ENCODE measurements around the gene CDK19.

Gene CDK19

DNA sequence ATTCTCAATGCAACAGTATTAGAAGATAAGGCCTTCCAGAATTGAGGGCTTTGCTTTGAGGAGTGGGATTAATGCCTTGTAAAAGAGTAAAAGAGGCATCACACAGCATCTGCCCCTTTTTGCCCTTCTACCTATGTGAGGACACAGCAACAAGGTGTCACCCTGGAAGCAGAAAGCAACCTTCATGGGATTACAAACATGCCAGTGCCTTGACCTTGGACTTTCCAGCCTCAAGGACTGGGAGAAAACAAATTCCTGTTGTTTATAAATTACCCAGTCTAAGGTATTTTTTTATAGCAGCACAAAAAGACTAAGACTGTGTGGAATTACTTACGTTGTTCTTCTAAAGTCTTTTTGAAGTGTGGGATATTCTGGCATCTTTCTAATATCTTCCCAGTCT lies 188.8 kb downstream of the CDK19 start:
- Mint-ChIP-seq H3K4me3 (no peak overlapping the region), H3K36me3 (peaks cover 46% of the 10 kb centered on the region), H3K9me3 (no peaks in the 10 kb centered on the region), H3K27ac (no peak overlapping the region), H3K27me3 (no peaks in the 10 kb centered on the region), H3K4me1 (no peaks in the 10 kb centered on the region)
- ATAC-seq = no peak

DNA sequence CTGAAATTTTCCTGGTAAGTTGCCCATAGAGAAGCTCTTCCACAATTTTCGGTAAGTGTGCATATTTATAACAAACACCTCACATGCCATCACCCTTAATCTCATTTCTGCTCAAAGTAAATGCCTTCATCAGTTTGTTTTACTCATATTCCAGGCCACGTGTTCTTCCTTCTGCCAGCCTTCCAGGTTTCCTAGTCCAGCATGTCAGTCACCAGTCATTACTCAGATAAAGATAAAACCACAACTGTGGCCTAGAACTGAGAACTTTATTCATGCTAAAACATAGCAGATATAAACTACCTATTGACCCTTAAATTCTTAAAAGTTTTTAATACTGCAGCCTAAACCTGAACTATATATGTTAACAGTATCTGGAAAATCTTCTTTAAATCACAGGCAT lies 189.4 kb downstream of the CDK19 start:
- no peak overlapping the region for H3K4me3 Mint-ChIP-seq
- H3K36me3 Mint-ChIP-seq = peaks cover 52% of the 10 kb centered on the region
- ATAC-seq = no peak
- no peak overlapping the region for H3K27ac Mint-ChIP-seq
- no peaks in the 10 kb centered on the region for H3K27me3 Mint-ChIP-seq
- no peaks in the 10 kb centered on the region for H3K9me3 Mint-ChIP-seq
- H3K4me1 Mint-ChIP-seq = no peaks in the 10 kb centered on the region

DNA sequence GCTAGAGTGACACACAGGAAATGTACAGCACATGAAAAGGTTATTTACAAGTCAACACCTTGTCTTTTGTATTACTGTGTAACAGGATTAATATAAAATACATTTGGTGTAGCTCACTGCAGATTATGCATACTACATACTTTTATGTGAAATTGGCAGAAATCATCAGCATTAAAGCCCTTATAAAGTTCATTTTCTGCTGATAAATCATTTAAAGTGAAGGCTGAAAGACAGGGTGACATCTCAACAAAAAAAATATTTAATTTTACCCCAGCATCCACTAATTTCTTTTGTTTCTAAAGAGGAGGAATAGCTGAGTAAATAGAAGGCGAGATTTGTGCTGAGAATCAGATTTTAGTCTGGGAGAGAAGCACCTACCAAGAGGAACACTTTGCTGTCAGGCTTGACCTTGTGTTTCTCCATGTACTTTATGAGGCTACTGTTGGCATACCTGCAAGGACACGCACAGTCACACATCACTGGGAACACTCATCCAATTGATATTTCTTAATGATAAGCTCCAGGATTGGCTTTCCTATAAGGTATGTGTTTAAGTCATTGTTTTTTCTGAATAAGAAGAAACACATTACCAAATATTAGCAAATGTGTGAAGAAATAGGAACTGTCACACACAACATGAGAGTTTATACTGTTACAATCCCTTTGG lies 192.2 kb downstream of the CDK19 start:
- H3K36me3 Mint-ChIP-seq = peaks cover 65% of the 10 kb centered on the region

DNA sequence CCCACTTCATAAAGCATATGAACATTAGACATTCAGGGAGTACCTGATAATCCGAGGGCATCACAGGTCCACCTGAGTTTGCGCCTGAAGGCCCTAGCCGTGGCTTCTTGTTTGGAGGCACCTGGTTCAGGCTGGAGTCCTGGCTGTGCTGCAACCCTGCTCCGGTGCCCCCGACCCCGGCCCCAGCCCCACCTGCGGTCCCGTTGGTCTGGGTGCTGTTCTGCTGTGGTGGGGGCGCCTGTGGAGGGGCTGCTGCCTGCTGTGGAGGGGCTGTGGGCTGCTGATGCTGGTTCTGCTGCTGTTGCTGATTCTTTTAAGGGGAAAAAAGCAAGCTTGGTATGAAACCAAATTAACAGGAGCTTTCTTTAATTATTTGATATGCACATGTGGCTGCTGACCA lies 194.2 kb downstream of the CDK19 start:
- H3K9me3 Mint-ChIP-seq = no peaks in the 10 kb centered on the region
- H3K4me3 Mint-ChIP-seq = no peak overlapping the region
- peaks cover 74% of the 10 kb centered on the region for H3K36me3 Mint-ChIP-seq

More for the DNA sequence above, 192.2 kb downstream of the CDK19 start:
- Mint-ChIP-seq H3K4me3 (no peak overlapping the region), H3K4me1 (peaks cover 24% of the 10 kb centered on the region), H3K27me3 (no peaks in the 10 kb centered on the region), H3K9me3 (no peaks in the 10 kb centered on the region), H3K27ac (no peak overlapping the region)
- no peak for ATAC-seq

DNA sequence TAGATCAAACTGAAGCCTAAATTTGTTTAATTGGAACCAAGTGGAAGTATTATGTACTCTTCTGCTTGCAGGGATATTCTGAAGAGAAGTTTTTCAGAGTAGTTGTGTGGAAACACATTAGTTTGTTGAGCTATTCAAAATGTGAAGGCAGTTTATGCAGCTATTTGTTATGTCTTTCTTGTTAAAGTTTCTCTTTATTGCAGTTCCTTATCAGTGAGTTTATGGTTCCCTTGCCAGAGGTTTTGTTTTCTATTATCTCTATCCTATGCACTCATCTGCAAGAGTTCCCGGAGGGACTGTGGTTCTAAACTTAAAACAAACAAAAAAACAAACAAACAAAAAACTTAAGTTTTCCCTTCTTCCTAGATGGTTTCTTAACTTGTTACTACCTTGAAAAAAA lies 195.2 kb downstream of the CDK19 start:
- Mint-ChIP-seq H3K27me3 (no peaks in the 10 kb centered on the region), H3K9me3 (no peaks in the 10 kb centered on the region), H3K36me3 (peaks cover 66% of the 10 kb centered on the region), H3K27ac (peak overlapping the region; percentile 84), H3K4me1 (peaks cover 35% of the 10 kb centered on the region), H3K4me3 (no peak overlapping the region)
- no peak for ATAC-seq

More for the DNA sequence above, 194.2 kb downstream of the CDK19 start:
- H3K4me1 Mint-ChIP-seq = peaks cover 35% of the 10 kb centered on the region
- ATAC-seq = no peak
- peak overlapping the region; percentile 84 for H3K27ac Mint-ChIP-seq
- no peaks in the 10 kb centered on the region for H3K27me3 Mint-ChIP-seq

DNA sequence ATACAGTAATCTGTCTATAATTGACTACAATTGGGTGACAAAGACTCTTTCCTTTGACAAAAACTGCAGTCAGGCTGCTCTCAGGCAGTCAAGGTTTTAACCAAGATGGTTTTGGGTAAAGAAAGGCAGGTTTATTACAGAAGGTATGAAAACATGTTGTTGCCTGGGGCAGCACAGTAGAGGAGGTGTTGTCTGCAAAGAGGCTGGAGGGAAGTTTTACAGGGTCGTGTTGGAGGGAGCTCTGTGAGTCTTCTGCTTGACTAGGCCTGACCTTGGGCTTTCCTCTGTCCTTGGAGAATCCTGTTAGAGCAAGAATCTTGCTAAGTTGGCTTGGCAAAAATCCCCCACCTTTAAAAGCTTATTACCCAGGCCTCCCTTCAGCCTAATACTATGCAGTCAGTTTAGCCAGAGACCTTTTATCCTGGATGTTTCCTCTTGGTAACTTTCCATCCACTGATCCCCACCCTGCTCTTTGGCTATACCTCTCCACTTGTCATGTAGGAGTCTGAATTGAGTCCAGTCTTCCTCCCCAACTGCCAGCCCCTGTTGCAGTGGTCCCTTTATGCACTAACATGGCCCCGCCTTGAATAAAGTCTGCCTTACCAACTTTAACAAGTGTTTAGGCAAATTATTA lies 195.9 kb downstream of the CDK19 start:
- Mint-ChIP-seq H3K9me3 (no peaks in the 10 kb centered on the region), H3K27ac (peak overlapping the region; percentile 84), H3K4me1 (peaks cover 35% of the 10 kb centered on the region), H3K27me3 (no peaks in the 10 kb centered on the region), H3K4me3 (no peak overlapping the region), H3K36me3 (peaks cover 67% of the 10 kb centered on the region)
- no peak for ATAC-seq

DNA sequence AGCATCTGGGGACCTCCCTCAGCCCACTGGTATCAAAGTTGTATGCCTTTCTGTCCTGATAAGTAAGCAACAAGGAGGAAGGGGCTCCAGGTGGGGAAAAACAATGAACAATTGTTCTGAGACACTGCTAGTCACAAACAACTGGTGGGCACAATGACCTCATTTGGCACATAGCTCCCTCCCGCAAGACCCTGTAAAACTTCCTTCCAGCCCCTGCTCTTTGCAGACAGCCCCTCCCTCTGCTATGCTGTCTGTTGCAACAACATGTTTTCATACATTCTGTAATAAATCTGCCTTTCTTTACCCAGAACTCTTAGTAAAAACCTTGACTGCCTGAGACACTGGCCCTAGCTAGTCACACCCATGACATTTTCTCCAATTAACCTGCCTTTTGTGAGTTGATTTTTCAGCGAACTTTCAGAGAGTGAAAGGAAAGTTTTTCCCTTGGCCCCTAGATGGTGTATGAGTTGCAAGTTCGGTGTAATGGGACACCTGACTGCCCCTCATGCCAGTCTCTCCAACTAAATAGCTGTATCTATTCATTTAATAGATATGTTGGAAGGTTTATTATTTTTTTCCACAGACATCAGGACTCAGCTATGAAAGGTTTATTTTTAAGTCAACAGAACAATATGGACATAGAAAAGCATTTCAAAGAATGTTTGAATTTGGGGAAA lies 196.5 kb downstream of the CDK19 start:
- no peak for ATAC-seq
- H3K4me1 Mint-ChIP-seq = peaks cover 35% of the 10 kb centered on the region
- peaks cover 74% of the 10 kb centered on the region for H3K36me3 Mint-ChIP-seq
- H3K4me3 Mint-ChIP-seq = peak overlapping the region; percentile 22
- no peaks in the 10 kb centered on the region for H3K27me3 Mint-ChIP-seq
- no peaks in the 10 kb centered on the region for H3K9me3 Mint-ChIP-seq
- H3K27ac Mint-ChIP-seq = peak overlapping the region; percentile 84

DNA sequence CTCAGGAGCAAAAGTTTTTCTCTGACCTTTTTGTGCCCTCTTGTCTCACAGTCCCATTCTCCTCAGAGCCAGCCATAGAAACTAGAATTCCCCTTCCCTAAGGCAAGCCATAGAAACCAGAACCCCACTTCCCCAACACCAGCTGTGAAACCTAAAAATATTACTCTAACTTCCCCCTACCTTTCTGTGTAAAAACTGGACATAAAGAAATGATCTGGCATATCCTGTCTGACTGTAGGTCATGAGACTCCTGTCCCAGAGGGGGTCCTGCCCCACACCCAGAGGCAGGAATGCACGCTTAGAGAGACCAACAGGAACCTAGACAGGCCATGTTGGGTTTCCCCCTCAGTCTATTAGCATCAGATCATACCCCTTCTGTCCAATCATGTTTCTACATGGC lies 198.2 kb downstream of the CDK19 start:
- peak overlapping the region; percentile 84 for H3K27ac Mint-ChIP-seq
- H3K9me3 Mint-ChIP-seq = no peaks in the 10 kb centered on the region
- H3K4me1 Mint-ChIP-seq = peaks cover 35% of the 10 kb centered on the region
- no peak overlapping the region for H3K4me3 Mint-ChIP-seq
- ATAC-seq = peak; percentile 95
- peaks cover 65% of the 10 kb centered on the region for H3K36me3 Mint-ChIP-seq
- no peaks in the 10 kb centered on the region for H3K27me3 Mint-ChIP-seq

DNA sequence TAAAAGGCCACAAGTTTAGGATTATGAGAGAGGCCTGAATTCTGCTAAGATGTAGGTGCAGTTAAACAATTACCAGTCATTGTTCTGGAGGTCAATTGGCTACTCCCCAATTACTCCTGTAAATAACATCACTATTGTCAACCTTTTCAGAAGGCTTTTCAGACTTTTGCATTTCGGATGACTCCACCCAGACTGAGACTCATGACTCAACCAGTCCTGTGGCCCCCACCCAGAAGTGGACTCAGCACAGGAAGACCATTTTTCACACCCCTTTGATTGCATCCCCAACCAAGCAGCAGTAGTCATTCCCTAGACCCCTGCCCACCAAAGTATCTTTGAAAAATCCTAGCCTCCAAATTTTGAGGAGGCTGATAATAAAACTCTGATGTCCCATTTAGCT lies 199.5 kb downstream of the CDK19 start:
- H3K4me3 Mint-ChIP-seq = no peak overlapping the region
- no peak overlapping the region for H3K27ac Mint-ChIP-seq
- ATAC-seq = no peak
- peaks cover 35% of the 10 kb centered on the region for H3K4me1 Mint-ChIP-seq
- no peaks in the 10 kb centered on the region for H3K27me3 Mint-ChIP-seq
- H3K9me3 Mint-ChIP-seq = no peaks in the 10 kb centered on the region
- H3K36me3 Mint-ChIP-seq = peaks cover 57% of the 10 kb centered on the region

DNA sequence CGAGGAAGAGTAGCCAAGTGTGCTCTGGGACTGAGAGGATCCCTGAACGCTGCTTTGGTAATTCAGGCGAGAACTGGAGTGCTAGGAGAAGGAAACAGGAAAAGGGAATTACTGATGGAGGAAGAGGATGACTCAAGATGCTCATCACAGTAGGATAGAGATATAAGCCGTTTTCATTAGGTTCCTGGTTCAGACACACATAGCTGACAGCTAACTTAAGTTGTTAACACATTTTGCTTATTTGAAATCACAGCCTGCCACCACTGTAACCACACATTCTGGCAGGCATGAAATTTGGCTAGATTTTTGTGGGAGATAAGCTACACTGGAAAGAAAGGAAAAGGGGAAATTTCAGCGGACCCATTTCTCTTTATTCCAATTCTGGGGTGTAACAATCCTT lies 200.7 kb downstream of the CDK19 start:
- no peak for ATAC-seq
- peaks cover 27% of the 10 kb centered on the region for H3K4me1 Mint-ChIP-seq
- H3K27me3 Mint-ChIP-seq = no peaks in the 10 kb centered on the region
- peak overlapping the region; percentile 9 for H3K27ac Mint-ChIP-seq
- H3K36me3 Mint-ChIP-seq = peaks cover 46% of the 10 kb centered on the region
- no peaks in the 10 kb centered on the region for H3K9me3 Mint-ChIP-seq
- no peak overlapping the region for H3K4me3 Mint-ChIP-seq

DNA sequence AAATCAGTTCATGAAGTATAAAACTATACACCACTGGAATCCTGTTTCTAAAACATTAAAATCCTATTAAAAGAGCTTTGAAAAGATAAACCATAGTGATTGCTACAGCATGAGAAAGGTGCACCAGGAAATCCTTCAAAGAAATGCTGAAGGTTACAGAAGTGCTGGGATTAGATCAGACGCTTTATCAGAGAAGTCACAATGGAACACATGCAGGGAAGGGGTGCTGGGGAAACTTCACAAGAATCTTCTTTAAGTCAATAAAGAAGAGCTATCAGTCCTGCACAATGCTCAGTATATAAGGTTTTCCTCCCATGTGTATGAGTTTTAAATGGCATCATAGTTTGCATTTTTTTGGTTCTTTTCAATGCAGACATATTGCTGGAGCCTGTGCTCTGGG lies 201.2 kb downstream of the CDK19 start:
- H3K9me3 Mint-ChIP-seq = no peaks in the 10 kb centered on the region
- H3K36me3 Mint-ChIP-seq = peaks cover 41% of the 10 kb centered on the region
- H3K27me3 Mint-ChIP-seq = no peaks in the 10 kb centered on the region
- no peak for ATAC-seq
- H3K27ac Mint-ChIP-seq = peak overlapping the region; percentile 9
- peaks cover 22% of the 10 kb centered on the region for H3K4me1 Mint-ChIP-seq
- no peak overlapping the region for H3K4me3 Mint-ChIP-seq

DNA sequence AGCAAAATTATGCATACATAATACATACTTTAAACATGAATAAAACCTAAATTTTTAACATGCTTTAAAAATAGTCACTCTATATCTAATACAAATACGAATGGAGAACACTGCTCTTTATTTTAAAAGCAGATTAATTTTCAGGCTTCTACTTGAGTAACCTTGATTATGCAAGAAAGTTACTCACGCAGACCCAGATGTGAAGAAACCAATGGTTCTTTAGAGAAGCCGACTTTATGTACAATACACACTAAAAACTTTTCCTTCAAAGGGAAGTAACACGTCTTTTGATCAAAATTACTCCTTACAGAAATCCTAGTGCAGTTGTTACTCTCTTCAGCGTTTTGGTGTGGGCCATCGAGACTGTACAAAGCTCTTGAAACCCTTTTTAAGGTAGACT lies 201.9 kb downstream of the CDK19 start:
- Mint-ChIP-seq H3K9me3 (no peaks in the 10 kb centered on the region), H3K27ac (no peak overlapping the region), H3K36me3 (peaks cover 33% of the 10 kb centered on the region), H3K4me1 (peaks cover 14% of the 10 kb centered on the region), H3K4me3 (no peak overlapping the region), H3K27me3 (no peaks in the 10 kb centered on the region)
- ATAC-seq = no peak

DNA sequence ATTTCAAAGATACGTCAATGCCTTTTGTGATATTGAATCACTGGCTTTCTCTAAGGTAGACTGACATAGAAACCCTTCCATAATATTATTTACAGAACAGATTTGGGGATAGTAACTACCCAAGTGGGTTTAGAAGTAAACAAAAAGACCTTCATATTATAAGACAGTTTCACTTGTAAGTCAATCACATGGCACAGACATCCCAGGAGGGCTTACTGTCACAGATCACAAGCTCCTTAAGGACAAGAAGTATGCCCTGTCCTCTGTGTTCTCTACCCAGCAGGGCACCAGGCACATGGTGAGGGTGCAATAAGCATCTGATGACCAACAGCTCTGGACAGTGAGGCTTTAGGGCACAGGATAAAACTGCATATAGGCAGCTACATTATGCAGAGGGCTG lies 203.0 kb downstream of the CDK19 start:
- no peaks in the 10 kb centered on the region for H3K9me3 Mint-ChIP-seq
- peaks cover 5% of the 10 kb centered on the region for H3K4me1 Mint-ChIP-seq
- H3K27ac Mint-ChIP-seq = no peak overlapping the region
- peaks cover 25% of the 10 kb centered on the region for H3K36me3 Mint-ChIP-seq
- no peak overlapping the region for H3K4me3 Mint-ChIP-seq
- ATAC-seq = no peak
- no peaks in the 10 kb centered on the region for H3K27me3 Mint-ChIP-seq

DNA sequence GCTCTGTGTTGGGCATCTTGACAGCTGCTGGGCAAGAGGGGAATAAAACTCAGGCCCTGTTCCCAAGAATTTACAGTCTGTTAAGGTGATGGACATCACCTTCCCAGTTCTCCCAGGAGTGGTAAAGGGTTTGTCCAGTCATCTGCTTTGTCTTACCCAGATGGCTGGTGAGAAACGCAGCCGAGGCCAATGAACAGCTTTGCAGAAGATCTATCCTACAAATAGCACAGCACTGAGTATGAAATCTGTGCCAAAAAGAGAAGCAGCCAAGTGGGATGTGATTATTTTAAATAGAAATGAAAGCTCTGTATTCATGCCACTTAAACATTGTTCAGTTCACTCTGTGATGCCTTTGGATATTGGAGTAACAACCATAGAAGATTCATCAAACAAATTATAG lies 206.2 kb downstream of the CDK19 start:
- Mint-ChIP-seq H3K4me3 (no peak overlapping the region), H3K27me3 (no peaks in the 10 kb centered on the region), H3K27ac (no peak overlapping the region), H3K9me3 (no peaks in the 10 kb centered on the region), H3K36me3 (peaks cover 15% of the 10 kb centered on the region), H3K4me1 (no peaks in the 10 kb centered on the region)
- ATAC-seq = no peak

DNA sequence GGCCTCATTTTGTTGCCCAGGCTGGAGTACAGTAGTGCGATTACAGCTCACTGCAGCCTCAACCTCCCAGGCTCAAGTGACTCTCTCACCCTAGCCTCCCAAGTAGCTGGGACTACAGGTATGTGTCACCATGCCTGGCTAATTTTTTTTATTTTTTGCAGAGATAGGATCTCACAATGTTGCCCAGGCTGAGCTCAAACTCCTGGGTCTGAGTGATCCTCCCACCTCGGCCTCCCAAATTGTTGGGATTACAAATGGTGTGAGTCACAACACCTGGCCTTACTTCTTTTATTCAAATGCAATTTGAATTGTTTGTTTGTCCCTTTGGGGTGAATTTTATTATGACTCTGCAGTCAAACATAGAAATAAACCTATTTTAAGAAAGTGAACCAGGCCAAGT lies 207.1 kb downstream of the CDK19 start:
- H3K27me3 Mint-ChIP-seq = no peaks in the 10 kb centered on the region
- peaks cover 10% of the 10 kb centered on the region for H3K36me3 Mint-ChIP-seq
- no peak overlapping the region for H3K27ac Mint-ChIP-seq
- no peak overlapping the region for H3K4me3 Mint-ChIP-seq
- no peaks in the 10 kb centered on the region for H3K4me1 Mint-ChIP-seq
- H3K9me3 Mint-ChIP-seq = no peaks in the 10 kb centered on the region
- ATAC-seq = no peak

DNA sequence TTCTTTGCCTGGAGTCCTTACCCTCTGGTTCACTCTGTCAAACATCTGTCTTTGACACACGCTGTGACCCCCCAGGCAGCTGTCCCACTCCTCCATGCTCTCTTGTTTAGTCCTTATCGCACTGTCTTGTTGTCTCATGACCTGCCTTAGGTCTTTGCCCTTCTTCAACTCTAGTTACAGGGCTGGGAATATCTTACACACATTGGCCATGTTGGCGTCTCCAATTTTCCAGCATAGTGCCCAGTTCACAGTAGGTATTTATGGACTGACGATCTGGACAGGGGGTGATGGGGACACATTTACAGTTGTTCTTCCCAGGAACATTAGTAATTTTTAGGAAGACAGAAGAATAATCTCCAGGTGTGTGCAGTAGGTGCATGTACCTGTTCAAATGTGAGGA lies 209.1 kb downstream of the CDK19 start:
- Mint-ChIP-seq H3K4me3 (no peak overlapping the region), H3K27me3 (no peaks in the 10 kb centered on the region), H3K36me3 (peaks cover 5% of the 10 kb centered on the region), H3K4me1 (no peaks in the 10 kb centered on the region), H3K27ac (no peak overlapping the region), H3K9me3 (no peaks in the 10 kb centered on the region)
- no peak for ATAC-seq

Measured in stimulated activated memory B cell treated with anti-CD40 and anti-IgM and Interleukin-4, amounts not matched to agents 10 μg/mL and 1 μg/mL and 100 μg/mL, for 72 hours (primary cell).